ENCODE results near the gene PRIM1. TPM values are rescaled to one million over a fixed set of nuclear protein-coding genes. Genes with fewer than 3 reads are reported as not detected.

PRIM1 gene
- total RNA-seq, 1 experiment from 2014 or later: 26.3 TPM

- H3K9ac ChIP-seq (ENCODE audit: low read length): peak overlapping the region; percentile 99
- peaks cover 60% of the 10 kb centered on the region for H3K79me2 ChIP-seq (ENCODE audit: low read length)
- no peaks in the 10 kb centered on the region for H3K9me3 ChIP-seq (ENCODE audit: low read length)
- H3K4me3 ChIP-seq (ENCODE audit: low read length): peak overlapping the region; percentile 96
- DNase-seq: peak; percentile 72
- peaks cover 22% of the 10 kb centered on the region; the same call in 1 of the 2 replicates for H3K36me3 ChIP-seq (ENCODE audit: insufficient read depth, low read length)
- H3K27ac ChIP-seq (ENCODE audit: low read length): peak overlapping the region; percentile 86
- H3K4me2 ChIP-seq (ENCODE audit: low read depth, low read length, poor library complexity, severe bottlenecking): peak overlapping the region; percentile 81
- no peak overlapping the region for H2AFZ ChIP-seq (ENCODE audit: low read length)
- no peaks in the 10 kb centered on the region for H3K27me3 ChIP-seq (ENCODE audit: low read length)
- peaks cover 18% of the 10 kb centered on the region for H4K20me1 ChIP-seq (ENCODE audit: insufficient read depth, low read depth, low read length)
- H3K9me2 ChIP-seq (replicated peaks; ENCODE audit: insufficient read depth, low read length): no peaks in the 10 kb centered on the region
- H3K4me1 ChIP-seq (ENCODE audit: low read length): peaks cover 35% of the 10 kb centered on the region
These were observed 64.6 kb downstream of the PRIM1 start for GRCh38 chr12:56687223-56688128.

- H4K20me1 ChIP-seq (ENCODE audit: insufficient read depth, low read depth, low read length): peaks cover 42% of the 10 kb centered on the region
- H3K9me2 ChIP-seq (replicated peaks; ENCODE audit: insufficient read depth, low read length): no peaks in the 10 kb centered on the region
- no peak for DNase-seq
- H3K4me3 ChIP-seq (ENCODE audit: low read length): no peak overlapping the region
- peak overlapping the region; percentile 31 for H3K4me2 ChIP-seq (ENCODE audit: low read depth, low read length, poor library complexity, severe bottlenecking)
- H3K79me2 ChIP-seq (ENCODE audit: low read length): peaks cover 86% of the 10 kb centered on the region
- H3K27me3 ChIP-seq (ENCODE audit: low read length): no peaks in the 10 kb centered on the region
- peaks cover 38% of the 10 kb centered on the region; the same call in 1 of the 2 replicates for H3K36me3 ChIP-seq (ENCODE audit: insufficient read depth, low read length)
- H3K9ac ChIP-seq (ENCODE audit: low read length): no peak overlapping the region
- no peaks in the 10 kb centered on the region for H3K9me3 ChIP-seq (ENCODE audit: low read length)
- no peak overlapping the region for H3K27ac ChIP-seq (ENCODE audit: low read length)
- no peak overlapping the region for H2AFZ ChIP-seq (ENCODE audit: low read length)
- H3K4me1 ChIP-seq (ENCODE audit: low read length): peaks cover 35% of the 10 kb centered on the region
These were observed 67.3 kb downstream of the PRIM1 start for GRCh38 chr12:56684745-56685359.

- Histone ChIP-seq H3K27me3 (ENCODE audit: low read length) (no peaks in the 10 kb centered on the region), H3K9me2 (replicated peaks; ENCODE audit: insufficient read depth, low read length) (no peaks in the 10 kb centered on the region), H3K4me3 (ENCODE audit: low read length) (no peak overlapping the region), H2AFZ (ENCODE audit: low read length) (no peak overlapping the region), H3K9ac (ENCODE audit: low read length) (no peak overlapping the region), H3K27ac (ENCODE audit: low read length) (no peak overlapping the region), H3K36me3 (ENCODE audit: insufficient read depth, low read length) (peaks cover 41% of the 10 kb centered on the region; the same call in 1 of the 2 replicates), H3K4me1 (ENCODE audit: low read length) (peaks cover 24% of the 10 kb centered on the region), H3K79me2 (ENCODE audit: low read length) (peaks cover 100% of the 10 kb centered on the region), H3K9me3 (ENCODE audit: low read length) (no peaks in the 10 kb centered on the region), H4K20me1 (ENCODE audit: insufficient read depth, low read depth, low read length) (peaks cover 60% of the 10 kb centered on the region), H3K4me2 (ENCODE audit: low read depth, low read length, poor library complexity, severe bottlenecking) (no peak overlapping the region)
- DNase-seq: no peak
These were observed 69.8 kb downstream of the PRIM1 start for GRCh38 chr12:56682323-56682722.

Other genes starting within 250 kb of the PRIM1 start
- 0.54 and 3.7 TPM in 2 replicates for gene RBMS2, start 230.5 kb downstream of the PRIM1 start, total RNA-seq (2014; rRNA removed; shearing (Covaris generic); ENCODE audit: low replicate concordance)
- 43.1 and 48.7 TPM in 2 replicates for gene BAZ2A, start 122.0 kb downstream of the PRIM1 start, total RNA-seq (2014; rRNA removed; shearing (Covaris generic); ENCODE audit: low replicate concordance)
- gene ATP5F1B, start 106.3 kb downstream of the PRIM1 start, total RNA-seq (2014; rRNA removed; shearing (Covaris generic); ENCODE audit: low replicate concordance): 520 and 674 TPM in 2 replicates
- 49.4 and 126 TPM in 2 replicates for gene PTGES3, start 64.0 kb downstream of the PRIM1 start, total RNA-seq (2014; rRNA removed; shearing (Covaris generic); ENCODE audit: low replicate concordance)
- gene NACA, start 27.0 kb downstream of the PRIM1 start, total RNA-seq (2014; rRNA removed; shearing (Covaris generic); ENCODE audit: low replicate concordance): 1,908 and 2,309 TPM in 2 replicates
- gene HSD17B6, start 11.0 kb upstream of the PRIM1 start, total RNA-seq (2014; rRNA removed; shearing (Covaris generic); ENCODE audit: low replicate concordance): 6.4 and 28.5 TPM in 2 replicates
- not detected in 2 replicates for gene SDR9C7, start 182.1 kb upstream of the PRIM1 start, total RNA-seq (2014; rRNA removed; shearing (Covaris generic); ENCODE audit: low replicate concordance)
- 0.11 TPM in 1 of 2 replicates, not detected in the other for gene RDH16, start 205.3 kb upstream of the PRIM1 start, total RNA-seq (2014; rRNA removed; shearing (Covaris generic); ENCODE audit: low replicate concordance)

All from Karpas-422 (cell line).